ENCODE data around the gene NPTN.

NPTN gene

GRCh38 chr15:73539212-73540128 is 93.7 kb downstream of the NPTN start:
- H3K4me3 ChIP-seq (ENCODE audit: low read length): no peak overlapping the region
- DNase-seq (ENCODE audit: low read depth, low spot score): no peak

GRCh38 chr15:73538563-73539211 is 94.5 kb downstream of the NPTN start:
- H3K4me3 ChIP-seq (ENCODE audit: low read length): no peak overlapping the region
- DNase-seq (ENCODE audit: low read depth, low spot score): no peak

GRCh38 chr15:73538123-73538522 is 95.1 kb downstream of the NPTN start:
- no peak for DNase-seq (ENCODE audit: low read depth, low spot score)
- H3K4me3 ChIP-seq (ENCODE audit: low read length): no peak overlapping the region

- no peak for DNase-seq (ENCODE audit: low read depth, low spot score)
Observed at GRCh38 chr15:73530649-73531048, 102.5 kb downstream of the NPTN start.

GRCh38 chr15:73527598-73527997 is 105.6 kb downstream of the NPTN start:
- no peak overlapping the region for H3K4me3 ChIP-seq (ENCODE audit: low read length)
- DNase-seq (ENCODE audit: low read depth, low spot score): no peak

More at GRCh38 chr15:73530649-73531048, 102.5 kb downstream of the NPTN start:
- H3K4me3 ChIP-seq (ENCODE audit: low read length): no peak overlapping the region

GRCh38 chr15:73524919-73525318 is 108.3 kb downstream of the NPTN start:
- DNase-seq (ENCODE audit: low read depth, low spot score): no peak
- no peak overlapping the region for H3K4me3 ChIP-seq (ENCODE audit: low read length)

GRCh38 chr15:73522011-73522410 is 111.2 kb downstream of the NPTN start:
- DNase-seq (ENCODE audit: low read depth, low spot score): no peak
- H3K4me3 ChIP-seq (ENCODE audit: low read length): no peak overlapping the region

- no peak overlapping the region for H3K4me3 ChIP-seq (ENCODE audit: low read length)
- DNase-seq (ENCODE audit: low read depth, low spot score): no peak
Observed at GRCh38 chr15:73518876-73519733, 114.1 kb downstream of the NPTN start.

- H3K4me3 ChIP-seq (ENCODE audit: low read length): no peak overlapping the region
- DNase-seq (ENCODE audit: low read depth, low spot score): no peak
Observed at GRCh38 chr15:73518180-73518862, 114.9 kb downstream of the NPTN start.

- DNase-seq (ENCODE audit: low read depth, low spot score): no peak
- H3K4me3 ChIP-seq (ENCODE audit: low read length): no peak overlapping the region
Observed at GRCh38 chr15:73517566-73517965, 115.6 kb downstream of the NPTN start.

- no peak overlapping the region for H3K4me3 ChIP-seq (ENCODE audit: low read length)
- no peak for DNase-seq (ENCODE audit: low read depth, low spot score)
Observed at GRCh38 chr15:73515527-73515926, 117.7 kb downstream of the NPTN start.
